Epithelial cell of esophagus (primary cell): ENCODE data around the gene SP3.

ENCODE experiments used
- DNase-seq: peaks from one replicate; pipeline ENCODE4 v3.0.0; 2010; ENCODE audit warnings: low read depth
- H3K4me3 ChIP-seq: 2 replicates; pipeline ENCODE4 v1.5.1; 2011; ENCODE audit warnings: mild to moderate bottlenecking, low read length, control low read depth
- CTCF ChIP-seq: IDR thresholded peaks from 2 replicates; pipeline ENCODE4 v1.5.1; 2011; ENCODE audit warnings: low read depth, mild to moderate bottlenecking, low read length, control low read depth, inconsistent platforms; ENCODE audit not compliant: insufficient read depth; ENCODE audit errors: missing control alignments

The SP3 gene

GRCh38 chr2:173965372-173966025, at the start of gene SP3:
Gene SP3, minus strand, starts transcription at chr2:173965373. Its CDS starts 202 bp downstream, at chr2:173965171.
- peak; percentile 98 for DNase-seq
- H3K4me3 ChIP-seq: peak within 1 kb of the TSS; percentile 86
- TF ChIP-seq CTCF: no peak

GRCh38 chr2:174014699-174015070, 49.5 kb upstream of the SP3 start:
- no peak for TF ChIP-seq CTCF
- no peak for DNase-seq
- no peak overlapping the region for H3K4me3 ChIP-seq

GRCh38 chr2:174014011-174014698, 49.0 kb upstream of the SP3 start:
- no peak for DNase-seq
- no peak overlapping the region for H3K4me3 ChIP-seq
- no peak for TF ChIP-seq CTCF

- no peak for DNase-seq
- no peak overlapping the region for H3K4me3 ChIP-seq
- TF ChIP-seq CTCF: no peak
Measured at GRCh38 chr2:174013315-174013751, 48.2 kb upstream of the SP3 start.

GRCh38 chr2:174012347-174013314, 47.5 kb upstream of the SP3 start:
- peak overlapping the region; percentile 26 for H3K4me3 ChIP-seq
- no peak for TF ChIP-seq CTCF
- DNase-seq: peak; percentile 39

- TF ChIP-seq CTCF: no peak
- no peak overlapping the region for H3K4me3 ChIP-seq
- DNase-seq: no peak
Measured at GRCh38 chr2:174011796-174012195, 46.6 kb upstream of the SP3 start.
